Natural killer cell (primary cell): ENCODE results near the gene RAG2. TPM values are rescaled to one million over a fixed set of nuclear protein-coding genes. Genes with fewer than 3 reads are reported as not detected.

ENCODE experiments used
- total RNA-seq, 4 donors: library from RNA; stranded (reverse); fragments of 120-200 nt in 1 of 4; gene quantifications; one replicate each; pipeline versions ENCODE4 v1.2.3 to v1.2.4, GENCODE V29; 2013 to 2022

The RAG2 gene
- total RNA-seq, 3 donors from 2014 or later (not counting 1 experiment from before 2014, with no cell fraction given), result not detected

Other genes starting within 250 kb of the RAG2 start
- gene TRAF6, start 88.0 kb downstream of the RAG2 start, total RNA-seq, result 10 to 100 TPM; 37.9 to 43.3 (median 40.2) TPM
- 1 to 10 TPM in 2 of 3 donors, under 1 TPM in 1; 0.96 to 2.1 (median 1.4) TPM for gene RAG1, start 30.2 kb downstream of the RAG2 start, total RNA-seq
- gene IFTAP, start 3.7 kb downstream of the RAG2 start, total RNA-seq, result 1 to 10 TPM in 2 of 3 donors, under 1 TPM in 1; 0.94 to 1.9 (median 1.8) TPM